ENCODE data around the gene CPS1. TPM values are rescaled to one million over a fixed set of nuclear protein-coding genes. Genes with fewer than 3 reads are reported as not detected.
A peak's percentile ranks its signal among the peaks of the same experiment; 100 is the strongest.

Gene CPS1
- total RNA-seq, 1 donor from 2014 or later: 3.0 TPM

- DNase-seq (no peak), ATAC-seq (no peak)
- no peaks in the 10 kb centered on the region for H3K4me1 ChIP-seq
- no peak for TF ChIP-seq CTCF (IDR thresholded peaks at IDR 0.05)
- H3K36me3 ChIP-seq: no peaks in the 10 kb centered on the region
- H3K27me3 ChIP-seq (ENCODE audit: low read depth): no peaks in the 10 kb centered on the region
- no peaks in the 10 kb centered on the region for H3K9me3 ChIP-seq
- H3K27ac ChIP-seq: no peak overlapping the region
- intact Hi-C loops (cut with DNase I): no loop called here
- no peak overlapping the region for H3K4me3 ChIP-seq
Observed at GRCh38 chr2:210539578-210540416, 16.6 kb upstream of the CPS1 start.

- intact Hi-C loops (cut with DNase I): no loop called here
- TF ChIP-seq CTCF (IDR thresholded peaks at IDR 0.05): no peak
- Histone ChIP-seq H3K27me3 (ENCODE audit: low read depth) (no peaks in the 10 kb centered on the region), H3K4me3 (no peak overlapping the region), H3K4me1 (no peaks in the 10 kb centered on the region), H3K9me3 (no peaks in the 10 kb centered on the region), H3K27ac (no peak overlapping the region), H3K36me3 (no peaks in the 10 kb centered on the region)
- ATAC-seq (no peak), DNase-seq (no peak)
Observed at GRCh38 chr2:210540471-210540870, 15.9 kb upstream of the CPS1 start.

GRCh38 chr2:210540900-210541289 lies 15.5 kb upstream of the CPS1 start:
- no peak for TF ChIP-seq CTCF (IDR thresholded peaks at IDR 0.05)
- no peaks in the 10 kb centered on the region for H3K36me3 ChIP-seq
- intact Hi-C loops (cut with DNase I): no loop called here
- peak in 1 of 2 donors; percentile 9 for ATAC-seq
- DNase-seq: no peak
- H3K4me3 ChIP-seq: no peak overlapping the region
- no peaks in the 10 kb centered on the region for H3K27me3 ChIP-seq (ENCODE audit: low read depth)
- H3K27ac ChIP-seq: no peak overlapping the region
- no peaks in the 10 kb centered on the region for H3K4me1 ChIP-seq
- no peaks in the 10 kb centered on the region for H3K9me3 ChIP-seq

- no peak for DNase-seq
- H3K4me1 ChIP-seq: no peaks in the 10 kb centered on the region
- no peak overlapping the region for H3K27ac ChIP-seq
- intact Hi-C loops (cut with DNase I): no loop called here
- H3K36me3 ChIP-seq: no peaks in the 10 kb centered on the region
- no peaks in the 10 kb centered on the region for H3K27me3 ChIP-seq (ENCODE audit: low read depth)
- no peaks in the 10 kb centered on the region for H3K9me3 ChIP-seq
- ATAC-seq: peak in 1 of 2 donors; percentile 62
- H3K4me3 ChIP-seq: no peak overlapping the region
- TF ChIP-seq CTCF (IDR thresholded peaks at IDR 0.05): no peak
Observed at GRCh38 chr2:210541290-210541902, 15.0 kb upstream of the CPS1 start.

- H3K27ac ChIP-seq: no peak overlapping the region
- no peaks in the 10 kb centered on the region for H3K4me1 ChIP-seq
- no peaks in the 10 kb centered on the region for H3K9me3 ChIP-seq
- intact Hi-C loops (cut with DNase I): no loop called here
- DNase-seq (no peak), ATAC-seq (no peak)
- TF ChIP-seq CTCF (IDR thresholded peaks at IDR 0.05): no peak
- H3K4me3 ChIP-seq: no peak overlapping the region
- no peaks in the 10 kb centered on the region for H3K36me3 ChIP-seq
- no peaks in the 10 kb centered on the region for H3K27me3 ChIP-seq (ENCODE audit: low read depth)
Observed at GRCh38 chr2:210544007-210544590, 12.3 kb upstream of the CPS1 start.
